HG03025 (cell line): ENCODE measurements around the gene POLA2.
"Not testable (repeated sequence)": the region's sequence is repeated elsewhere in the genome, so short reads cannot be mapped to it uniquely, and the experiment has no call there.

Experiments used
- ATAC-seq: cut with Tn5 transposase; IDR thresholded peaks from one replicate; pipeline ENCODE4 v1.9.1; 2021; ENCODE audit warnings: mild to moderate bottlenecking, moderate library complexity; ENCODE audit not compliant: unreplicated experiment, low FRiP score

The POLA2 gene, protein sequence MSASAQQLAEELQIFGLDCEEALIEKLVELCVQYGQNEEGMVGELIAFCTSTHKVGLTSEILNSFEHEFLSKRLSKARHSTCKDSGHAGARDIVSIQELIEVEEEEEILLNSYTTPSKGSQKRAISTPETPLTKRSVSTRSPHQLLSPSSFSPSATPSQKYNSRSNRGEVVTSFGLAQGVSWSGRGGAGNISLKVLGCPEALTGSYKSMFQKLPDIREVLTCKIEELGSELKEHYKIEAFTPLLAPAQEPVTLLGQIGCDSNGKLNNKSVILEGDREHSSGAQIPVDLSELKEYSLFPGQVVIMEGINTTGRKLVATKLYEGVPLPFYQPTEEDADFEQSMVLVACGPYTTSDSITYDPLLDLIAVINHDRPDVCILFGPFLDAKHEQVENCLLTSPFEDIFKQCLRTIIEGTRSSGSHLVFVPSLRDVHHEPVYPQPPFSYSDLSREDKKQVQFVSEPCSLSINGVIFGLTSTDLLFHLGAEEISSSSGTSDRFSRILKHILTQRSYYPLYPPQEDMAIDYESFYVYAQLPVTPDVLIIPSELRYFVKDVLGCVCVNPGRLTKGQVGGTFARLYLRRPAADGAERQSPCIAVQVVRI

DNA sequence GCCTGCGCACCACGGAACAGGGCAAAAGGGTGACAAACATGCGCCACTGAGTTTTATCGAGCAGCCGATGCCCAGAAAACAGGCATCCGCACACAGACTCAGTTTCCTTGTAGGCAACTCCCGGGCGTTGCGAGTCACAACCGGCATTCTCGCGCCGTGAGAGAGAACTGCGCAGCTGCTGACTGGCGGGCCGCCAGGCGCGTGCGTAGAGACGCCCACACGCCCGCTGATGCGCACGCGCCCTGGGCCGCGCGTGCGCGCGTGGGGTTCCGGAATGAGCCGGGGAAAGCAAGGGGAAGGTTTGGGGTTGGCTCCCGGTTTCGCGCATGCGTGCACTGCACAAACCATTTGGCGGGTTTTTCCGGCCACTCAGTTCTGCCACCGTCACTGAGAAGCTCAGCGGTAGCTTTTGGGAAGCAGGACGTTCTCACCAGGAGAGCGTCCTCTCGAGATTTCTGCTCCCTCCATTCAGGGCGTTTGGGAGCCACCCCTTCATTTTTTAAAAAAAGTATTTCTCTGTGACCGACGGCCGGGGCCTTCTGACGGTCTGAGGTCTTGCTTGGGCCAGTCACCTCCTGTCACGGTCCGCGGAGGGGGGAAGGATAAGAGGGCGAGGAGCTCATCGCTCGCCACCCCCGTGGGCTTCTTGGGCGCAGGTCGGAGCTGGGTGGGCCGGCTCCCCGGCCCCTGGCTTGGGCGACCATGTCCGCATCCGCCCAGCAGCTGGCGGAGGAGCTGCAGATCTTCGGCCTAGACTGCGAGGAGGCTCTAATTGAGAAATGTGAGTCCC is at the start of gene POLA2:
Gene POLA2, plus strand, starts transcription at position 372 of the 790 bp plus-strand sequence. Its CDS starts 331 bp downstream, at position 703.
- peak; percentile 82 for ATAC-seq

DNA sequence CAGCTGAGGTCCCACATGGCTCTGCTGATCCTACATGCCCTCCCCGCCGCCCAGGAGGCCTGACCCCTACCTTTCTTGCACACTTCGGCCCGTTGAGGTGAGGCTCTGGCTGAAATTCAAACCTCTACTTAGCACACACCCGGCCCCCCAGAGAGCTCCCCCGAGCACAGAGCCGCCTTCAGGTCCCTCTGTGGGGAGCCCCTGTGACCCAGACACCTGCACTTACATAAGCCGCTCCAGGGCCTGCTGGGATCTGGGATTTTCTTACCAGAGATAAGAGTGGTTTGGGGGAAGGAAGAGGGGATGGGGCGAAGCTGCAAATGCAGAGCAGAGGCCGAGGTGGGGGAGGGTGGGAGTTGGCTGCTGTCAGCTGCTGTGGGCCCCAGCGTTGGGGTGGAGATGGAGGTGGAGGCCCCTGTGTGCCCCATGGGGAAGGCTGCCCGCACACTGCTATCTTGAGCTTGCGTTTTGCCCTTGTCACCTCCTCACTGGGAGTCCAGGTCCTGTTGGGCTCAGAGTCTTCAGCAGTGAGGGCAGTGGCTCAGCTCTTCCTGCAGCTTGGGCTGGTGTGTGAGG is 49.4 kb upstream of the POLA2 start:
- ATAC-seq: no peak

DNA sequence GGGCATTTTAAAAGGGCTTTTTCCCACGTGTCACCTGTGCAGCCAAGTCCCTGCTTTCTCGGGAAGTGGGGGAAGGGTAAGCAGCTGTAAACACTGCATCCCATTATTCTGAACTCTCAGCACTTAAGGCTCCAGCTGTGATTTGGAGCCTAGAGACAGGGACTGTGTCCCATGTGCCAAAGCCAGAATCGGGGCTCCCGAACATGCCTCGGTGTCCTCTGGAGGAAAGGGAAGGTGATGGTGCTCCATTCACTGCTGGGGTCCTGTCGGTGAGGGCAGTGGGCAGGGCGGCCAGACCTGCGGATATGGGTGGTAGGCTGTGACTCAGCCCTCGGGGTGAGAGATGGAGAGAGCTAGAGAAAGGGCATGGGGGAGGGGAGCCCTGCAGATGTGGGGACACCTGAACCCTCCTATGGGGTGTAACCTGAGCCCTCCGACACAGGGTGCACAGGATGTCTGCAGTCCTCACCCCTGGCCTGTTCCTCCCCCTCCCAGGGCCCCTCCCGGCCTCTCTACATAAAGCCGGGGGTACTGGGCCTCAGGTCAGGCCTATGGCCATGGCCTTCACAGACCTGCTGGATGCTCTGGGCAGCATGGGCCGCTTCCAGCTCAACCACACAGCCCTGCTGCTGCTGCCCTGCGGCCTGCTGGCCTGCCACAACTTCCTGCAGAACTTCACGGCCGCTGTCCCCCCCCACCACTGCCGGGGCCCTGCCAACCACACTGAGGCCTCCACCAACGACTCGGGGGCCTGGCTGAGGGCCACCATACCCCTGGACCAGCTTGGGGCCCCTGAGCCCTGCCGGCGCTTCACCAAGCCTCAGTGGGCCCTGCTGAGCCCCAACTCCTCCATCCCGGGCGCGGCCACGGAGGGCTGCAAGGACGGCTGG is 48.2 kb upstream of the POLA2 start:
- no peak for ATAC-seq

DNA sequence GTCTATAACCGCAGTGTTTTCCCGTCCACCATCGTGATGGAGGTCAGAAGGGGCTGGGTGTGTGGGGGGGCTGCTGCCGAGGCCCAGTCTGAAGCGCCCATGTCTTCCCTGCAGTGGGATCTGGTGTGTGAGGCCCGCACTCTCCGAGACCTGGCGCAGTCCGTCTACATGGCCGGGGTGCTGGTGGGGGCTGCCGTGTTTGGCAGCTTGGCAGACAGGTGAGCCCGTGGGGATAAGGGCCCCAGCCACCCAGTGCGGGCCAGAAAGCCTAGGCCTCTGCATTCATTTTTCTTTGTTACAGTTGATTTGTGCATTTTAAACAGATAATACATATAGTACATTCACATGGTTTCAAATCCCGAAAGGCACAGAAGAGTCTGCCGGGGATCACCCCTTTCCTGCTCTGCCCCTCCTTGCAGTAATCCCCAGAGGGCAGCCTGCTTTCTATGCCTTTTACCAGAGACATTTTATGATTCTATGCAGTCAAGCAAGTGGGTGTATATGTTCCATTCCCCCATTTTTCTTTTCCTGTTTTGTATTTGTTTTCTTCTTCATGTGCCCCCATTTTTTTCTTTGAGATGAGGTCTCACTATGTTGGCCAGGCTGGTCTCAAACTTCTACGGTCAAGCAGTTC is 47.4 kb upstream of the POLA2 start:
- no peak for ATAC-seq

DNA sequence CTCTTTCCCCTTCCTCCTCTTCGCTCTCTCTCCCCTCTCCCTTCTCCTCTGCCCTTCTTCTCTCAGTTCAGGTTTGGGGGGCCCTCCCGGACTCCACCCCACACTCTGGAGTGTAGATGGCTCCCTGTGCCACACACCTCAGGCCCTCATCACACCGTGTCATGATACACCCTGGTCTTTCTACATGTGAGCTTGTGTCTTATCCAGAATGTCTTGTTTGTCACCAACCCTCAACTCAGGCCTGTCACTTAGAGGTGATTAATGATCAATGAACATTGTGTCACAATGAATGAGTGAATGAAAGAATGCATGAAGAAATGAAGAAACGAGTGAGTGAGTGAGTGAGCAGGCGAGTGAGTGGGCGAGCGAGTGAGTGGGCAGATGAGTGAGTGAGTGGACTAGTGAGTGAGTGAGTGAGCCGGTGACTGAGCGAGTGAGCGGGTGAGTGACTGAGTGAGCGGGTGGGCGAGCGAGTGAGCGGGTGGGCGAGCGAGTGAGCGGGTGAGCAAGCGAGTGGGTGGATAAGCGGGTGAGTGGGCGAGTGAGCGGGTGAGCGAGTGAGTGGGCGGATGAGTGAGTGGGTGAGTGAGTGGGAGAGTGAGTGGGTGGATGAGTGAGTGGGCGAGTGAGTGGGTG is 46.2 kb upstream of the POLA2 start:
- no peak for ATAC-seq

DNA sequence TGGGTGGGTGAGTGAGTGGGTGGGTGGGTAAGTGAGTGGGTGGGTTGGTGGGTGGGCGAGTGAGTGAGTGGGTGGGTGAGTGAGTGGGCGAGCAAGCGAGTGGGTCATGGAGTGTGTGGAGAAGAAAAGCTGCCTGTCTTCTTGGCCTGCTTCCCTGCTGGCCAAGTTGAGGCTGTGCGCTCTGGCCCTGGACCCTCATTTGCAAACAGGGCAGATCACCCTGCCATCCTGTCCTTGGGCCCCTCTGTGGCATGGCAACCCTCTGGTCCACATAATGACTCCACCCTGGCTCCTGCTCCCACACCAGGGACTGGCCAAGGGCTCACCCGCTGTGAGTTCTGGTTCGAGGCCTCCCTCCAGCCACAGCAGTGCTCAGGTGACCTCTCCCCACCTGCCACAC is 44.9 kb upstream of the POLA2 start:
- no peak for ATAC-seq

DNA sequence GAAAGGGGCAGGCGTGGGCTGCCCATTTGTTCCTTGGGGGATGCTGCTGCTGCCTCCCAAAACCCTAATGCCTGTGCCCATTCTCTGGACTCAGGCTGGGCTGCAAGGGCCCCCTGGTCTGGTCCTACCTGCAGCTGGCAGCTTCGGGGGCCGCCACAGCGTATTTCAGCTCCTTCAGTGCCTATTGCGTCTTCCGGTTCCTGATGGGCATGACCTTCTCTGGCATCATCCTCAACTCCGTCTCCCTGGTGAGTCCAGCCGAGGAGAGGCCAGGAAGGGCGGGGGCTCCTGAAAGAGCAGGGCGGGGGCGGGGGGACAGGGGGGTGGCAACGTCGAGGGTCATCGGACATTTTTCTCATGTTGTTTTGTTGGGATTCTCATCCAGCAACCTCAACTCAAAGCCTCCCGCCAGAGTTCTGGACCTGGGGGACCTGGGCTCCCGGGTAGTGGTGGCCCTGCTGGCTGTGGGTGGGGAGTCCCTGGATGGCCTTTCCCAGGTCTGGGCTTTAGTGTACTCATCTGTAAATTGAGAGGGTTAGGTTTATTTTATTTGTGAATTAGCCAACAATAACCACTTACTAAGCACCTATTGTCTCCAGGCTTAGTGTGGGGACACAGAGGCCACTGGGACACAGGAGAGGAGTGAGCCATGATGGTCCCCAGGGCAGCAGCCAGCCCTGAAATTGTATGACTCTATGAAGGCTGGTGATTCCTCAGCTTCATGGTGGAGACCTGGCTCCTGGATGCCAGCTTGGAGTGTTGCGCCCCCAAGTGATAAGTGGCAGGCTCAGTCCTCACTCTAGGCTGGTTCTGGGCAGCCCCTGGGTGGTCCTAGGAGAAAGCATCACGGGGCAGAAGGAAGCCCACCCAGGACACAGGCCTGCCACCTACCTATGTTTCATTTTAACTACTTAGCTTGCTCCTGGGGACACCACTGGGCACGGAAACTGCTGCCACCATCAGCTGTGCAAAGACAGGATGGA is 44.0 kb upstream of the POLA2 start:
- ATAC-seq: no peak

DNA sequence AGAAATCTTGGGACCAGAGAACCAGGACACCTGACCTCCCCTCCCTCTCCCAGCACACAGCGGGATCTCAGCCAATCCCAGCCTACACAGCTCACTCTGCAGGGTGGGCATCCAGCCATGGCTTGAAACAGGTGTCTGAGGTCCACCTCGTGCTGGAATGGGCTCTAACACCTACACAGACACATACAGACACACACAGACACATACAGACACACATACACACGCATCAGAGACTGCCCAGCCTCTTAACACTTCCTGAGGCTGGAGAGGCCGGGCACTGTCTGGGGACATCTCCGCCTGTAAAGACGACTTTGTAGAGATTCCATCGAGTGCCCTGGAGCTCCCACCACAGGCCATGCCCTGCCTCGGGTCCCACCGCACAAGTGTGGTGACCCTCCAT is 43.3 kb upstream of the POLA2 start:
- ATAC-seq: no peak

DNA sequence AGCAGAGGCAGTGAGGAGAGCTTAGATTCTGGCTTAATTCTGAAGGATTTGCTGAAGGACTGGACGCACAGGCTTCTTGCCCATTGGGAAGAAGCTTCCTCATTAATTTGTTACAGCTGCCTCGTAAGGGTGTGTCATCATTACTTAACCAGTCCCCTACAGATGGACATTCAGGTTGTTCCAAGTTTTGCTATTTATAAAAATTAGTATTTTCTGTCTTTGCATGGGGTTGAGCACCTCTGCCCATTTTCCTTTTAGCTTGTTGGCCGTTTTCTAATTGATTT is 41.9 kb upstream of the POLA2 start:
- ATAC-seq: no peak

DNA sequence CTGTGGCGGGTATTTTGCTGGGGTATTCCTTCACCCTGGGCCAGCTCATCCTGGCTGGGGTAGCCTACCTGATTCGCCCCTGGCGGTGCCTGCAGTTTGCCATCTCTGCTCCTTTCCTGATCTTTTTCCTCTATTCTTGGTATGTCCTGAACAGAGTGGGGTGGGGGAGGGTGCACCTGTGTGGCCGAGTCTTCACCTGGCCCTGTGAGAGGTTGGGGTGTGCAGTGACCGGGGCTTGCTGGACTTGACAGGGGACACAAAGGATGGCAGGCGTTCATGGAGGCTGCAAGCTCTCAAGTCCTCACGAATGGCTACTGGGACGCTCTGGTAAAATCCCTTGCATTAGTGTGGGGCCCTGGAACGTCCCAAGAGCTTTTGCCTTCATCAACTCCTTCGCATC is 40.7 kb upstream of the POLA2 start:
- no peak for ATAC-seq

DNA sequence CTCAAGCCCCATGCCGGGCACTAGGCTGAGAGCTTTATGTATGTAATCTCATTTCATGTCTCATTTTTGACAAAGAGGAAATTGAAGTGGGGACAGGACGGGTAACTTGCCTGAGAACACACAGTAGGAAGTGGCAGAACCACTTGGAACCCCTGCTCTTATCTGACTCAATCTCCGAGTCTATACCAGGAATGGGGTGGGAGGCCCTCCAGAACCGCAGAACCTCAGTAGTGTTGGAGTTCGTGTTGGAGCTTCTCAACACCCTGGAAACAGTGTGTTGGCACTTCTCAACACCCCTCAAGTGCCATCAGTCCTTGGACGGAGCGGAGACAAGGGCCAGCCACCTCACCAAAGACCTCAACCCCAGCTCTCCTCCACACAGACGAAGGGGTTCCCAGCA is 38.8 kb upstream of the POLA2 start:
- ATAC-seq: no peak

DNA sequence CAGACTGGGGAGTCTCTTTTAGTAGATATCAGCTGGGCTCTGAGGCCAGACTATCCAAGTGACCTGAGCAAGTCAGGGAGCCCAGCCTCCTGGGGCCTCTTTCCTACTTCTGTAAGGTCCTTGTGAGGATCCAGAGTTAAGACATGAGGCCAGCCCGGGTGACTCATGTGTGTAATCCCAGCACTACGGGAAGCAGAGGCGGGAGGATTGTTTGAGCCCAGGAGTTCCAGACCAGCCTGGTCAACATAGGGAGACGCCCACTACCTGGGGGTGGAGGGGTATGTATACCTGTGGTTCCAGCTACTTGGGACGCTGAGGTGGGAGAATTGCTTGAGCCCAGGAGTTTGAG is 36.9 kb upstream of the POLA2 start:
- no peak for ATAC-seq

DNA sequence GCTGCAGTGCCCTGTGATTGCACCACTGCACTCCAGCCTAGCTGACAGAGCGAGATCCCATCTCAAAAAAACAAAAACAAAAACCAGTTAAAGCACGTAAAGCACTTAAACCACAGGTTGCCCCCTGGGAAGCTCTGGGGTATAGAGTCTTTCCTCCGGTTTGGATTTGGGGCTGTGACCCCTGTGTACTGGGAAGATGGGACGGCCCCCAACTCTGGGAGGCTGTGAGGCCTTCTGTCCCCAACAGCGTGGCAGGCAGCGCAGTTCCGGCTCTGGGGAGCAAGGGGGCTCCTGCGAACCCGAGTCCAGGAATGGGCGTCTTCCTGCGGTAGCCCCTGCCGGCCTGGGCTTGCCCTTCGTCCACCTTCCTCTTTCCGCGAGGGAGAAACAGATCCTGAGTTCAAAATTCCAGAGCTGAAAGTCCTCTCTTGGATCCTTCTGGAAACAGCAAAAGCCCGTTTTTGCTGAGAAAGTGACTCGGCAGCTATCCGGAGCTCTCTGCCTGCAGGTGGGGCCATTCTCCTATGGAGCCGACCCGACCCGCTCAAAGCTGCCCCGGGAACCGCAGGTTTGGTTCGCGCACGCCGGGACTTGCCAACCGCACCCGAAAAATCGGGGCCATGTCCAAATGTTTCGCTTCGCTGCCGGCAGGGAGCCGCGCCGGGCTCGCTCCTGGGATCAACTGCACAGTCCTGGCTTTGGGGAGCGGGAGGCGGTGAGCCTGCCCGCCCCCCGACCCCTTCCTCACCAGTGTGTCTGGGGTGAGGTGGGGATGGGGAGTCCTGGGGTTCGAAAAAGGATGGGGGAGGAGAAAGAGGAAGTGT is 36.3 kb upstream of the POLA2 start:
- no peak for ATAC-seq

DNA sequence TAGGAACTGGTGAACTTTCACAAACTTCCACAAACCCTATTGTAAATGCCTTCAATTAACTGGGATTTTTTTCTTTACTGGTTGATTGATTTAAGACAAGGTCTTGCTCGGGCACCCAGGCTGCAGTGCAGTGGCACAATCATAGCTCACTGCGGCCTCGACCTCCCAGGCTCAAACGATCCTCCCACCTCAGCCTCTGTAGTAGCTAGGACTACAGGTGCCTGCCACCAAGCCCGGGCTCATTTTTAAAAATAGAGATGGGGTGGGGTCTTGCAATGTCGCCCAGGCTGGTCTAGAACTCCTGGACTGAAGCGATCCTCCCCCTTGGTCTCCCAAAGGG is 35.7 kb upstream of the POLA2 start:
- no peak for ATAC-seq

DNA sequence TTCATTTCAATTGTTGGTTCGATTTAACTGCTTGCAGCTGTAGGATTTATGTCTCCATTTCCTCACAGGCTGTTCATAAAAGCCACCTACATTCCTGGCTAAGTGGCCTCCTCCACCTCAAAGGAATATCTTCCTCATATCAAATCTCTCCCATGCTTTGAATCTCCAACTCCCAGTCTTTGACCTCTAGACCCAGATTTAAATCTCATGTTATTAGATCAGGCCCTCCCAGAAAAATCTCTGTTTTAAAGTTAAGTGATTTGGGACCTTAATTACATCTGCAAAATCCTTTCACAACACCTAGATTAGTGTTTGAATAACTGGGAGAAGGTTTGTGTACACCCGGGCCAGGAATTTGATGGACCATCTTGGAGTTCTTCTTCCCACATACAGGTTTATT is 33.9 kb upstream of the POLA2 start:
- no peak for ATAC-seq

DNA sequence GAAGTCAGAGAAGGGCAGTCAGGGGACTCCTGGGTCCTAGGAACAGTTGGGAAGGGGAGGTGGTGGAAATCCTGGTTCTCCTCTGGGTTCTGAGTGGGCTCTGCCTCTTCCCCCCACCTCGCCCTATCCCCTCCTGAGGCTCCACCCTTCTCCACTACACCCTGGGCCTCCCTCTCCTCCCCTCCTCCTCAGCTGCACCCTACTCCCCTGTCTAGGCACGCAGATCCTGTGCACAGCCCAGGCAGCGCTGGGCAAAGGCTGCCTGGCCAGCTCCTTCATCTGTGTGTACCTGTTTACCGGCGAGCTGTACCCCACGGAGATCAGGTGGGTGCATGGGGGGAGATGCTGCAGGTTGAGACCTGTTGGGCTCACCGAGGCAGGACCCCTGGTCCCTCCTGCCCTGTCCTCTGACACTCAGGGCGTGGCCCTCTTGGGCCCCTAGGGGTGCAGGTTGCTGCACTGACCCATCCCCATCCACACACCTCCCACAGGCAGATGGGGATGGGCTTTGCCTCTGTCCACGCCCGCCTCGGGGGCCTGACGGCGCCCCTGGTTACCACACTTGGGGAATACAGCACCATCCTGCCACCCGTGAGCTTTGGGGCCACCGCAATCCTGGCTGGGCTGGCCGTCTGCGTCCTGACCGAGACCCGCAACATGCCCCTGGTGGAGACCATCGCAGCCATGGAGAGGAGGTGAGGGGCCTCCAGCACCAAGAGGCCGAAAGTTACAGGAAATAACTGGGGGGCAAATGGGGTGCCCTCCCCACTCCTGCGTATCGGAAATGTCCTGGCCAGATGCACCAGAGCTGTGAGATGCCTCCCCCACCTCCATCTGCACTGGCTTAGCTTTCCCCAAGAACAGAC is 25.3 kb upstream of the POLA2 start:
- no peak for ATAC-seq

DNA sequence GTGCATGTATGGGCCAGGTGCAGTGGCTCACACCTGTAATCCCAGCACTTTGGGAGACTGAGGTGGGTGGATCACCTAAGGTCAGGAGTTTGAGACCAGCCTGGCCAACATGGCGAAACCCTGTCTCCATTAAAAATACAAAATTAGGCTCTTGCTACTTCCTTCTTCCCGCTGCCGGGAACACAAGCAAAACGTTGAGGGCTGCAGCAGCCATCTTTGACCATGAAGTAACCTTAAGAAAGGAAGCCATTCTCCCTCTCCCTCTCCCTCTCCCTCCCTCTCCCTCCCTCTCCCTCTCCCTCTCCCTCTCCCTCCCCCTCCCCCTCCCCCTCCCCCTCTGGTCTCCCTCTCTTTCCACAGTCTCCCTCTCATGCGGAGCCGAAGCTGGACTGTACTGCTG is 23.5 kb upstream of the POLA2 start:
- not testable (repeated sequence) for ATAC-seq
